Measurements from ENCODE around the gene LIPC. TPM values are rescaled to one million over a fixed set of nuclear protein-coding genes. Genes with fewer than 3 reads are reported as not detected.

LIPC gene
- total and polyA plus RNA-seq, 8 donors, result 0.23 to 7.5 (median 0.76) TPM; not detected in 4

GRCh38 chr15:58467121-58467721 is 35.4 kb downstream of the LIPC start:
- TF ChIP-seq POLR2A (IDR thresholded peaks at IDR 0.05), result no peak
- TF ChIP-seq POLR2AphosphoS5 (IDR thresholded peaks at IDR 0.05), result no peak
- TF ChIP-seq, protein P1, sequence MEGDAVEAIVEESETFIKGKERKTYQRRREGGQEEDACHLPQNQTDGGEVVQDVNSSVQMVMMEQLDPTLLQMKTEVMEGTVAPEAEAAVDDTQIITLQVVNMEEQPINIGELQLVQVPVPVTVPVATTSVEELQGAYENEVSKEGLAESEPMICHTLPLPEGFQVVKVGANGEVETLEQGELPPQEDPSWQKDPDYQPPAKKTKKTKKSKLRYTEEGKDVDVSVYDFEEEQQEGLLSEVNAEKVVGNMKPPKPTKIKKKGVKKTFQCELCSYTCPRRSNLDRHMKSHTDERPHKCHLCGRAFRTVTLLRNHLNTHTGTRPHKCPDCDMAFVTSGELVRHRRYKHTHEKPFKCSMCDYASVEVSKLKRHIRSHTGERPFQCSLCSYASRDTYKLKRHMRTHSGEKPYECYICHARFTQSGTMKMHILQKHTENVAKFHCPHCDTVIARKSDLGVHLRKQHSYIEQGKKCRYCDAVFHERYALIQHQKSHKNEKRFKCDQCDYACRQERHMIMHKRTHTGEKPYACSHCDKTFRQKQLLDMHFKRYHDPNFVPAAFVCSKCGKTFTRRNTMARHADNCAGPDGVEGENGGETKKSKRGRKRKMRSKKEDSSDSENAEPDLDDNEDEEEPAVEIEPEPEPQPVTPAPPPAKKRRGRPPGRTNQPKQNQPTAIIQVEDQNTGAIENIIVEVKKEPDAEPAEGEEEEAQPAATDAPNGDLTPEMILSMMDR (IDR thresholded peaks at IDR 0.05), result no peak
- no peak for TF ChIP-seq EP300 (IDR thresholded peaks at IDR 0.05)
- intact Hi-C loops (cut with DNase I; ENCODE audit: low total_unique reads), result no loop called here
- peaks cover 6 to 48% (median 24%) of the 10 kb centered on the region in 4 donors for H3K4me1 ChIP-seq
- peak overlapping the region; percentile 15 to 84 (median 71) for H3K27ac ChIP-seq
- peak in 1 of 2 donors; percentile 52 for DNase-seq
- no peaks in the 10 kb centered on the region for H3K9me3 ChIP-seq
- WGBS, 5 donors, result 39 to 63% (median 46%) methylated on average over 15 of the region's 15 CpGs
- H3K27me3 ChIP-seq, result no peaks in the 10 kb centered on the region
- H3K4me3 ChIP-seq, result peak overlapping the region in 1 of 4 donors; percentile 18
- H3K36me3 ChIP-seq, result no peaks in the 10 kb centered on the region

DNA sequence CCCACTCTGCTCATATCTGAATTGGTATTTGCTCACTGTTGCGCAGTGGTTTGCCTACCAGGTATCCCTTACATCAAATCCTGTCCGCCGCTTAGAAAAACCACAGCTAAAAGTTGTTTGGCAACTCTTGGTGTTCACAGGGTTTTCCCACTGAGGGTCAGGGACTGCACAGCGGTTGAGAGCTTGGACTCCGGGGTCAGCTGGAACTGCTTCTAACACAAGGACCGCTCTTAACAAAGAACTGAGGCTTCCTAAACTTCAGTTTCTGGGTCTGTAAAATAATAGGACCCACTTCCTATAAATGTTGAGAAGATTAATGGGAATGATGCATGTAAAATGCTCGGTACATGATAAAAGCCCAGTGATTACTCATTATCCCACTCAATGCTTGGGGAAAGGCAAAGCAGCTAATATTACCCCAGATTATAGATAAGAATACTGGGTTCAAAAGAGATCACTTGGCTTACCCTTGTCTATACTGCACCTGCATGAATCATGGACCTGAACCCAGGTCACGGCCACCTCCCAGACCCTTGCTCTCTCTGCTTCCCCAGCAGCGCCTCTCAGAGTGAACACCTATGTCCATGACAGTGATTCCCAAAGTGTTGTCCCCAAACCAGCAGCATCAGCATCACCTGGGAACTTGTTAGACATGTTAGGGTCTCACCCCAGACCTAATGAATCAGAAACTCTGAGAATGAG is 36.1 kb downstream of the LIPC start:
- H3K4me3 ChIP-seq, result no peak overlapping the region
- H3K36me3 ChIP-seq, result no peaks in the 10 kb centered on the region
- 34 to 67% (median 59%) methylated on average over 9 of the region's 9 CpGs for WGBS, 5 donors
- H3K27ac ChIP-seq, result peak overlapping the region; percentile 34 to 84 (median 71)
- peaks cover 2 to 48% (median 21%) of the 10 kb centered on the region in 4 donors for H3K4me1 ChIP-seq
- H3K9me3 ChIP-seq, result no peaks in the 10 kb centered on the region
- H3K27me3 ChIP-seq, result no peaks in the 10 kb centered on the region
- intact Hi-C loops (cut with DNase I; ENCODE audit: low total_unique reads), result no loop called here
- DNase-seq, result peak; percentile 75 to 77
- TF ChIP-seq POLR2AphosphoS5 (IDR thresholded peaks at IDR 0.05), result peak in 1 of 3 donors; percentile 40
- TF ChIP-seq EP300 (IDR thresholded peaks at IDR 0.05), result no peak

DNA sequence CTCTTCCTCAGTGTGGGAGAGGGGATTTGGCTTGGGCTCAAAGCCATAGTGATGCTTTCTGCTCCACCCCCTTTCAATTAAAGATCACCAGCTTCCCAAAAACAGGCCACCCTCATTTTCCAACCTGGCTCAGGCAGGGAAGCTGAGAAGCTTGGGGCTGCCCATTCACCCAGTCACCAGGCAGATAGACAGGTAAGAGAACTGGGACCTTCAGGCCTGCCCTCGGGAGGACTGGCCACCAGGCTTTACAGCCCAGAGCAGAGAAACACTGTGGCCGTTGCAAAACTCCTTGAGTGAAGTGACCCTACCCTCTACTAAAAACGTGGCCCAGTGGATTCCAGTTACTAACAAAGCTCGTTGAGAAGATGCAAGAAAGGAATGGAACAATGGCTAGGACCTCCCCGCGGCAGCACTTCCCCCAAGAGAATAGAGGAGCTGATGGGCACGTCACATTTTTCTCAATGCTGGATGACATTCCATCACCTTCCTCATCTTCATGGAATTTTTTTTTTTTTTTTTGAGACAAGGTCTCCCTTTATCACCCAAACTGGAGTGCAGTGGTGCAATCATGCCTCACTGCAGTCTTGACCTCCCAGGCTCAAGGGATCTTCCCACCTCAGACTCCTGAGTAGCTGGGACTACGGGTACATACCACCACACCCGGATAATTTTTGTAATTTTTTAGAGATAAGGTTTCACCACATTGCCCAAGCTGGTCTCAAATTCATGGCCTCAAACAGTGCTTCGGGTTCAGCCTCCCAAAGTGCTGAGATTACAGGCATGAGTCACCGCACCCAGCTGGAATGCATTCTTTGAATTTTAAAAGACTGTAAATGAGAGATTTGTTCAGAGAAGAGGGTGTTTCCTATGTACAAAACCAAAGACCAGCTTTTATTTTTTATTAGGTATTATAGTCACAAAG is 37.9 kb downstream of the LIPC start:
- WGBS, 5 donors, result 62 to 75% (median 66%) methylated on average over 11 of the region's 11 CpGs
- Histone ChIP-seq H3K36me3 (no peaks in the 10 kb centered on the region), H3K27me3 (no peaks in the 10 kb centered on the region), H3K27ac (peak overlapping the region in 4 of 5 donors; percentile 34 to 84 (median 75)), H3K4me1 (peaks cover 11 to 59% (median 23%) of the 10 kb centered on the region in 4 donors), H3K4me3 (no peak overlapping the region), H3K9me3 (no peaks in the 10 kb centered on the region)
- DNase-seq, result peak; percentile 54 to 75
- peak in 1 of 3 donors; percentile 72 for TF ChIP-seq POLR2AphosphoS5 (IDR thresholded peaks at IDR 0.05)
- TF ChIP-seq POLR2A (IDR thresholded peaks at IDR 0.05), result no peak
- intact Hi-C loops (cut with DNase I; ENCODE audit: low total_unique reads), result no loop called here

DNA sequence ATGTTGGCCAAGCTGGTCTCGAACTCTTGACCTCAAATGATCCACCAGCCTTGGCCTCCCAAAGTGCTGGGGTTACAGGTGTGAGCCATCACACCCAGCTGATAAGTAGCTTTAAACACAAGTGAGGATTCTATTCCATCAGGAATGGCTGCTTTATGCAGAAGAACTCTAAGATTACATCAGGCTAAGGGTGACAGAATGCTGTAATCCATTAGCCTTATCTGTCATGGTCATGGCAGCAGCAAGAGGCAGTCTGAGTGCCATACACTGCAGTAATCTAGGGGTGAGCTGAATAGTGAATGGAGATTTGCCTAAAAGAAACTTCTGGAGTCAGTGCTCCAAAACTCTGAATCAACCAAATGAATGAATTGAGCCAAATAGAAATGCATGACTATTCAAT is 39.6 kb downstream of the LIPC start:
- WGBS, 5 donors, result 86 to 100% (median 94%) methylated on average over 1 of the region's 1 CpG
- H3K4me3 ChIP-seq, result no peak overlapping the region
- intact Hi-C loops (cut with DNase I; ENCODE audit: low total_unique reads), result no loop called here
- H3K36me3 ChIP-seq, result no peaks in the 10 kb centered on the region
- DNase-seq, result no peak
- no peaks in the 10 kb centered on the region for H3K27me3 ChIP-seq
- no peak overlapping the region for H3K27ac ChIP-seq
- TF ChIP-seq, protein P1 (IDR thresholded peaks at IDR 0.05), result no peak
- TF ChIP-seq EP300 (IDR thresholded peaks at IDR 0.05) (no peak), POLR2AphosphoS5 (IDR thresholded peaks at IDR 0.05) (no peak), POLR2A (IDR thresholded peaks at IDR 0.05) (no peak)
- H3K4me1 ChIP-seq, result peaks cover 11 to 75% (median 23%) of the 10 kb centered on the region in 4 donors
- no peaks in the 10 kb centered on the region for H3K9me3 ChIP-seq

DNA sequence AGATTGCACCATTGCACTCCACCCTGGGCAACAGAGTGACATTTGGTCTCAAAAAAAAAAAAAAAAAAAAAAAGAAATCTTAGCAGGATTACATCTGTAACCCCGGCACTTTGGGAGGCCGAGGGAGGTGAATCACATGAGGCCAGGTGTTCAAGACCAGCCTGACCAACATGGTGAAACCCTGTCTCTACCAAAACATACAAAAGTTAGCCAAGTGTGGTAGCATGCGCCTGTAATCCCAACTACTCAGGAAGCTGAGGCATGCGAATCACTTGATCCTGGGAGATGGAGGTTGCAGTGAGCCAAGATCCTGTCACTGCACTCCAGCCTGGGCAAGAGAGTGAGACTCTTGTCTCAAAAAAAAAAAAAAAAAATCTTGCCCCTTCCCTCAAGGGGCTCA is 40.4 kb downstream of the LIPC start:
- intact Hi-C loops (cut with DNase I; ENCODE audit: low total_unique reads), result no loop called here
- Histone ChIP-seq H3K4me3 (no peak overlapping the region), H3K4me1 (peaks cover 16 to 78% (median 26%) of the 10 kb centered on the region in 4 donors), H3K9me3 (no peaks in the 10 kb centered on the region), H3K36me3 (no peaks in the 10 kb centered on the region), H3K27me3 (no peaks in the 10 kb centered on the region), H3K27ac (no peak overlapping the region)
- no peak for TF ChIP-seq POLR2AphosphoS5 (IDR thresholded peaks at IDR 0.05)
- no peak for TF ChIP-seq EP300 (IDR thresholded peaks at IDR 0.05)
- TF ChIP-seq POLR2A (IDR thresholded peaks at IDR 0.05), result no peak
- TF ChIP-seq, protein P1 (IDR thresholded peaks at IDR 0.05), result no peak
- DNase-seq, result no peak
- 82 to 99% (median 90%) methylated on average over 4 of the region's 4 CpGs for WGBS, 5 donors

Measured in stomach (tissue), 9 donors.